GM19463 (cell line): Measurements from ENCODE around the gene STK11.

Experiments used
- ATAC-seq: cut with Tn5 transposase; IDR thresholded peaks from one replicate; pipeline ENCODE4 v1.9.1; 2021; ENCODE audit warnings: mild to moderate bottlenecking, moderate library complexity; ENCODE audit not compliant: unreplicated experiment

Gene STK11

GRCh38 chr19:1205114-1206099 is at the start of gene STK11:
STK11 (plus strand) TSS chr19:1205778; CDS start chr19:1206914, 1,136 bp downstream.
- peak; percentile 88 for ATAC-seq

- no peak for ATAC-seq
Measured at GRCh38 chr19:1156305-1156801, 49.2 kb upstream of the STK11 start.

- no peak for ATAC-seq
Measured at GRCh38 chr19:1156830-1157615, 48.6 kb upstream of the STK11 start.

GRCh38 chr19:1157931-1158884 is 47.4 kb upstream of the STK11 start:
- ATAC-seq = no peak

GRCh38 chr19:1158885-1159448 is 46.6 kb upstream of the STK11 start:
- no peak for ATAC-seq

GRCh38 chr19:1159864-1160595 is 45.5 kb upstream of the STK11 start:
- no peak for ATAC-seq

- no peak for ATAC-seq
Measured at GRCh38 chr19:1161716-1162115, 43.9 kb upstream of the STK11 start.

- no peak for ATAC-seq
Measured at GRCh38 chr19:1162404-1163282, 42.9 kb upstream of the STK11 start.

GRCh38 chr19:1163283-1163933 is 42.2 kb upstream of the STK11 start:
- no peak for ATAC-seq

GRCh38 chr19:1163934-1164683 is 41.5 kb upstream of the STK11 start:
- no peak for ATAC-seq

- ATAC-seq = no peak
Measured at GRCh38 chr19:1164684-1165531, 40.7 kb upstream of the STK11 start.

- ATAC-seq = no peak
Measured at GRCh38 chr19:1166872-1167573, 38.6 kb upstream of the STK11 start.

- ATAC-seq = no peak
Measured at GRCh38 chr19:1167687-1168571, 37.6 kb upstream of the STK11 start.

GRCh38 chr19:1168572-1169410 is 36.8 kb upstream of the STK11 start:
- ATAC-seq = no peak
